HL-60/S4 treated with phorbol 12-myristate 13-acetate at 8.2 ng/mL for 4 days and 3 days (cell line): ENCODE data around the gene TMEM115.

ENCODE experiments used
- in situ Hi-C: fragments of 300-500 bp; cut with MboI; formaldehyde crosslinking; loops from 2 replicates; pipeline ENCODE4 v1.15.0; 2022; ENCODE audit warnings: low sequenced_read_pairs

TMEM115 gene

GRCh38 chr3:50358911-50359759 lies at the start of gene TMEM115:
TSS of gene TMEM115 (minus strand) at chr3:50359521. CDS start at chr3:50359063, 458 bp downstream.
- in situ Hi-C loops, result no loop called here

- in situ Hi-C loops, result no loop called here
Measured at GRCh38 chr3:50408443-50408944, 49.2 kb upstream of the TMEM115 start.

- in situ Hi-C loops, result no loop called here
Measured at GRCh38 chr3:50406487-50406886, 47.2 kb upstream of the TMEM115 start.

- in situ Hi-C loops, result no loop called here
Measured at GRCh38 chr3:50405249-50405648, 45.9 kb upstream of the TMEM115 start.

- in situ Hi-C loops, result no loop called here
Measured at GRCh38 chr3:50401978-50402595, 42.8 kb upstream of the TMEM115 start.

- in situ Hi-C loops, result no loop called here
Measured at GRCh38 chr3:50396502-50396901, 37.2 kb upstream of the TMEM115 start.

- in situ Hi-C loops, result no loop called here
Measured at GRCh38 chr3:50395070-50395860, 35.9 kb upstream of the TMEM115 start.

- in situ Hi-C loops, result no loop called here
Measured at GRCh38 chr3:50393061-50393460, 33.7 kb upstream of the TMEM115 start.

- in situ Hi-C loops, result no loop called here
Measured at GRCh38 chr3:50392101-50392715, 32.9 kb upstream of the TMEM115 start.

GRCh38 chr3:50390508-50391224 lies 31.3 kb upstream of the TMEM115 start:
- in situ Hi-C loops, result no loop called here

- in situ Hi-C loops, result no loop called here
Measured at GRCh38 chr3:50389414-50389767, 30.1 kb upstream of the TMEM115 start.

- in situ Hi-C loops, result no loop called here
Measured at GRCh38 chr3:50388720-50389413, 29.5 kb upstream of the TMEM115 start.

- in situ Hi-C loops, result no loop called here
Measured at GRCh38 chr3:50388016-50388719, 28.8 kb upstream of the TMEM115 start.

- in situ Hi-C loops, result no loop called here
Measured at GRCh38 chr3:50385754-50386153, 26.4 kb upstream of the TMEM115 start.

- in situ Hi-C loops, result no loop called here
Measured at GRCh38 chr3:50383750-50384149, 24.4 kb upstream of the TMEM115 start.

- in situ Hi-C loops, result no loop called here
Measured at GRCh38 chr3:50382722-50383121, 23.4 kb upstream of the TMEM115 start.

- in situ Hi-C loops, result no loop called here
Measured at GRCh38 chr3:50381383-50381782, 22.1 kb upstream of the TMEM115 start.

- in situ Hi-C loops, result no loop called here
Measured at GRCh38 chr3:50380405-50381085, 21.2 kb upstream of the TMEM115 start.

- in situ Hi-C loops, result no loop called here
Measured at GRCh38 chr3:50378757-50379156, 19.4 kb upstream of the TMEM115 start.
